ENCODE data around the gene LRRC47. TPM values are rescaled to one million over a fixed set of nuclear protein-coding genes. Genes with fewer than 3 reads are reported as not detected.

LRRC47 gene
- total and polyA plus RNA-seq, 2 experiments from 2014 or later: 15.1 to 41.9 TPM

GRCh38 chr1:3743421-3743820 lies 52.9 kb downstream of the LRRC47 start:
- no peak overlapping the region for H2AFZ ChIP-seq
- in situ Hi-C loops (cut with MboI): no loop called here
- H3K27me3 ChIP-seq (replicated peaks; ENCODE audit: insufficient read depth): no peaks in the 10 kb centered on the region
- H3K9ac ChIP-seq: no peak overlapping the region
- H4K20me1 ChIP-seq (ENCODE audit: insufficient read depth): no peaks in the 10 kb centered on the region
- H3K4me2 ChIP-seq (ENCODE audit: unreplicated experiment): no peak overlapping the region
- H3F3A ChIP-seq (ENCODE audit: insufficient read depth): peaks cover 4% of the 10 kb centered on the region; the same call in 1 of the 2 replicates
- H3K36me3 ChIP-seq (ENCODE audit: low read depth): no peaks in the 10 kb centered on the region
- no peak overlapping the region for H3K27ac ChIP-seq
- H3K9me3 ChIP-seq (ENCODE audit: low read depth): no peaks in the 10 kb centered on the region
- no peak overlapping the region for H3K4me3 ChIP-seq
- H3K9me2 ChIP-seq (ENCODE audit: insufficient read depth): no peaks in the 10 kb centered on the region
- H3K79me2 ChIP-seq (ENCODE audit: insufficient read depth): no peaks in the 10 kb centered on the region
- H3K4me1 ChIP-seq (ENCODE audit: insufficient read depth): peaks cover 4% of the 10 kb centered on the region; the same call in 1 of the 2 replicates
- no peak for DNase-seq
- WGBS, 2 experiments (ENCODE audit: low coverage in 1 of 2, low lambda C conversion rate in 2 of 2, missing lambda C conversion rate in 2 of 2): 72 to 78% methylated on average over 4 of the region's 4 CpGs
- TF ChIP-seq EZH2 (IDR thresholded peaks at IDR 0.05; ENCODE audit: insufficient read depth, poor library complexity, severe bottlenecking) (no peak), EZH2phosphoT487 (IDR thresholded peaks at IDR 0.05; ENCODE audit: insufficient read depth, low read depth) (no peak)

- 82 to 83% methylated on average over 24 of the region's 24 CpGs for WGBS, 2 experiments (ENCODE audit: low coverage in 1 of 2, low lambda C conversion rate in 2 of 2, missing lambda C conversion rate in 2 of 2)
- Histone ChIP-seq H2AFZ (no peak overlapping the region), H3K27me3 (replicated peaks; ENCODE audit: insufficient read depth) (no peaks in the 10 kb centered on the region), H3K4me3 (no peak overlapping the region), H3K4me2 (ENCODE audit: unreplicated experiment) (no peak overlapping the region), H3K9me3 (ENCODE audit: low read depth) (no peaks in the 10 kb centered on the region), H3K27ac (no peak overlapping the region), H3K36me3 (ENCODE audit: low read depth) (no peaks in the 10 kb centered on the region), H3K9me2 (ENCODE audit: insufficient read depth) (no peaks in the 10 kb centered on the region), H3K79me2 (ENCODE audit: insufficient read depth) (no peaks in the 10 kb centered on the region), H3F3A (ENCODE audit: insufficient read depth) (peaks cover 2% of the 10 kb centered on the region; the same call in 1 of the 2 replicates), H4K20me1 (ENCODE audit: insufficient read depth) (no peaks in the 10 kb centered on the region), H3K9ac (no peak overlapping the region), H3K4me1 (ENCODE audit: insufficient read depth) (peaks cover 3% of the 10 kb centered on the region; the same call in 1 of the 2 replicates)
- peak; percentile 30 for DNase-seq
- TF ChIP-seq EZH2phosphoT487 (IDR thresholded peaks at IDR 0.05; ENCODE audit: insufficient read depth, low read depth) (no peak), EZH2 (IDR thresholded peaks at IDR 0.05; ENCODE audit: insufficient read depth, poor library complexity, severe bottlenecking) (no peak)
- in situ Hi-C loops (cut with MboI): no loop called here
These were observed 53.6 kb downstream of the LRRC47 start for GRCh38 chr1:3742439-3743298.

DNA sequence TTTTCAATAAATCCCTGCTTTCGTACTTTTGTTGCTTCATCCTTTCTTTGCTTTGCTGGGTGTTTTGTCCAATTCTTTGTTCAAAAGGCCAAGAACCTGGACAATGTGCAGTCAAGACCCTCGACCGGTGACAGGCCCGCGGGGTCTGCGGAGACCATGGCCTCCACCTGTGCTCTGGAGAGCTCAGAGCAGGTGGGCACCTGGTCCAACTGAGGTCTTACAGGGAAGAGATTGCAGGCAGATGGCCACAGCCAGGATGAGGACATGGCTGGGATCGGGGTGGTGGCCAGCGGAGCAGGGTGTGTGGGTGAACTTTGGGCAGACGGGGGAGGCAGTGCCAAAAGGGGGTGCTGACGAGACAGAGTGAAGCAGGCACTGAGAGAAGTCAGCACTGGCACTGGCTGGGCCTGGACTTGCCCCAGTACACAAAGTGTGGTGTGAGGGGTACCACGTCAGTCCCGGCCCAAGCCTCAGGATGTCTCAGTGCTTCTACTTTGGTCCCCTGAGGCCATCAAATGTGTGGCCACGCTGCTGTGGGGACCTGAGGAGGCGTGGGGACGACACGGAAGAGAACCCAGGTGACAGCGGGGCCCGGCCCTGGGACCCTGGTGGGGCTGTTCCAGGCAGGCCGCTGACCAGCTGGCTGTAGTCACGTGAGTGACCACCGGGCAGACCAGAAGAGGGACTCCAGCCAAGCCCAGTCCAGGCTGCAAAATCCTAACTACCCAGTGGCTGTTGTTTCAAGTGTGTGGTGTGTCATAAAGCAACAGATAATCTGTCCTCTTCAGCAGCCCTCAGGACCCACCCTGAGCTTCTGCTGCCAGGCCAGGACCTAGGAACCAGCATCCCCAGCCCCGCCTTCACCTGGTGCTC lies 54.5 kb downstream of the LRRC47 start:
- in situ Hi-C loops (cut with MboI): no loop called here
- 93 to 98% methylated on average over 19 to 21 of the region's 22 CpGs for WGBS, 2 experiments (ENCODE audit: low coverage in 1 of 2, low lambda C conversion rate in 2 of 2, missing lambda C conversion rate in 2 of 2)

DNA sequence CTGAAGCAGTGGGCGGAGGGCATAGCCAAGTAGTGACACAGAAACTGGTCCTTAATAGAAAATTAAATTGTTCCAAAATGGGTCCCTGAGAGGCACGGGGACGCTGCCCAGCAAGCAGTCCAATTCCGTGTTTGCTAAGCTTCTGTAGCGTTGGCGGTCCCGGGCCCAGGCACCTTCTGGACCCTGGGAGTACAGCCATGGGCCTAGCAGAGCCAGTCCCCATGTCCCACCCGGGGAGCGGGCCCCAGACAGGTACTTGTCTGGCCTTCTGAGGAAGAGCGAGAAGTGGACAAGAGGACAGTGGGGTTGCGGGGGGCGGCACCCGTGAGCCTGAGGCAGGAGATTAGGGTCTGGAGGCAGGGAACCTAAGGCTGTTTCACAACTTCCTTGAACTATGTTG lies 55.5 kb downstream of the LRRC47 start:
- no peak overlapping the region for H3K4me2 ChIP-seq (ENCODE audit: unreplicated experiment)
- no peak for DNase-seq
- no peaks in the 10 kb centered on the region for H3K9me2 ChIP-seq (ENCODE audit: insufficient read depth)
- H3K79me2 ChIP-seq (ENCODE audit: insufficient read depth): no peaks in the 10 kb centered on the region
- 93% methylated on average over 13 of the region's 13 CpGs for WGBS, 2 experiments (ENCODE audit: low coverage in 1 of 2, low lambda C conversion rate in 2 of 2, missing lambda C conversion rate in 2 of 2)
- H4K20me1 ChIP-seq (ENCODE audit: insufficient read depth): no peaks in the 10 kb centered on the region
- H3K27me3 ChIP-seq (replicated peaks; ENCODE audit: insufficient read depth): no peaks in the 10 kb centered on the region
- no peak overlapping the region for H3K4me3 ChIP-seq
- no peak overlapping the region for H3K9ac ChIP-seq
- H3K36me3 ChIP-seq (ENCODE audit: low read depth): no peaks in the 10 kb centered on the region
- no peaks in the 10 kb centered on the region for H3F3A ChIP-seq (ENCODE audit: insufficient read depth)
- no peaks in the 10 kb centered on the region for H3K9me3 ChIP-seq (ENCODE audit: low read depth)
- H3K4me1 ChIP-seq (ENCODE audit: insufficient read depth): no peaks in the 10 kb centered on the region
- no peak overlapping the region for H2AFZ ChIP-seq
- H3K27ac ChIP-seq: no peak overlapping the region
- TF ChIP-seq EZH2phosphoT487 (IDR thresholded peaks at IDR 0.05; ENCODE audit: insufficient read depth, low read depth) (no peak), EZH2 (IDR thresholded peaks at IDR 0.05; ENCODE audit: insufficient read depth, poor library complexity, severe bottlenecking) (no peak)
- in situ Hi-C loops (cut with MboI): no loop called here

More for the DNA sequence above, 54.5 kb downstream of the LRRC47 start:
- no peak for DNase-seq
- no peaks in the 10 kb centered on the region for H4K20me1 ChIP-seq (ENCODE audit: insufficient read depth)
- H2AFZ ChIP-seq: no peak overlapping the region
- H3K4me3 ChIP-seq: no peak overlapping the region
- no peak for TF ChIP-seq EZH2phosphoT487 (IDR thresholded peaks at IDR 0.05; ENCODE audit: insufficient read depth, low read depth)
- TF ChIP-seq EZH2 (IDR thresholded peaks at IDR 0.05; ENCODE audit: insufficient read depth, poor library complexity, severe bottlenecking): no peak
- H3K27me3 ChIP-seq (replicated peaks; ENCODE audit: insufficient read depth): no peaks in the 10 kb centered on the region
- H3K4me2 ChIP-seq (ENCODE audit: unreplicated experiment): no peak overlapping the region
- no peaks in the 10 kb centered on the region for H3K79me2 ChIP-seq (ENCODE audit: insufficient read depth)
- H3K4me1 ChIP-seq (ENCODE audit: insufficient read depth): no peaks in the 10 kb centered on the region
- no peak overlapping the region for H3K9ac ChIP-seq
- H3K27ac ChIP-seq: no peak overlapping the region
- no peaks in the 10 kb centered on the region for H3K9me3 ChIP-seq (ENCODE audit: low read depth)
- no peaks in the 10 kb centered on the region for H3K9me2 ChIP-seq (ENCODE audit: insufficient read depth)
- H3K36me3 ChIP-seq (ENCODE audit: low read depth): no peaks in the 10 kb centered on the region
- no peaks in the 10 kb centered on the region for H3F3A ChIP-seq (ENCODE audit: insufficient read depth)
